Measurements from ENCODE around the gene USP13. TPM values are rescaled to one million over a fixed set of nuclear protein-coding genes. Genes with fewer than 3 reads are reported as not detected.
A peak's percentile ranks its signal among the peaks of the same experiment; 100 is the strongest.

Gene USP13
- total and polyA plus RNA-seq, 2 experiments from 2014 or later: 9.6 to 22.7 TPM

- TF ChIP-seq CTCF (conservative IDR thresholded peaks at IDR 0.05; ENCODE audit: low read depth in 2 of 2) (no peak), STAT1 (IDR thresholded peaks at IDR 0.05; ENCODE audit: unreplicated experiment) (no peak)
Observed at GRCh38 chr3:179671309-179671708, 18.5 kb downstream of the USP13 start (continued).

GRCh38 chr3:179671747-179672242 lies 19.0 kb downstream of the USP13 start:
- ATAC-seq: no peak
- no peaks in the 10 kb centered on the region; the same call in 2 of the 3 replicates for H3K36me3 Mint-ChIP-seq (ENCODE audit: low read depth)
- H3K9me2 ChIP-seq (ENCODE audit: insufficient read depth): no peaks in the 10 kb centered on the region; the same call in 1 of the 2 replicates
- no peak overlapping the region for H3K4me2 ChIP-seq
- H3K27ac ChIP-seq (ENCODE audit: low read depth): 0 out of 2 replicates have a peak overlapping the region, but pooled peaks have one; percentile 50
- peak overlapping the region; percentile 11; the same call in 1 of the 2 replicates for H3K27ac Mint-ChIP-seq
- H3K4me1 Mint-ChIP-seq: peaks cover 22% of the 10 kb centered on the region
- peaks cover 25% of the 10 kb centered on the region for H4K20me1 ChIP-seq (replicated peaks; ENCODE audit: insufficient read depth)
- no peak overlapping the region for H3K4me3 ChIP-seq
- H3K4me1 ChIP-seq (ENCODE audit: insufficient read depth): peaks cover 15% of the 10 kb centered on the region
- DNase-seq (ENCODE audit: low spot score): no peak
- no peak overlapping the region for H3K4me3 Mint-ChIP-seq
- no peak overlapping the region for H2AFZ ChIP-seq
- peaks cover 4% of the 10 kb centered on the region for H3K27me3 Mint-ChIP-seq (ENCODE audit: insufficient read depth, low read depth, poor library complexity)
- H3K79me2 ChIP-seq (replicated peaks; ENCODE audit: insufficient read depth): peaks cover 98% of the 10 kb centered on the region
- no peak for TF ChIP-seq NANOG (IDR thresholded peaks at IDR 0.05; ENCODE audit: borderline replicate concordance)
- no peaks in the 10 kb centered on the region for H3K9me3 Mint-ChIP-seq
- H3K27me3 ChIP-seq (ENCODE audit: insufficient read depth): no peaks in the 10 kb centered on the region
- H3F3A ChIP-seq (replicated peaks; ENCODE audit: low read depth): no peaks in the 10 kb centered on the region
- no peaks in the 10 kb centered on the region for H3K36me3 ChIP-seq (ENCODE audit: insufficient read depth)

GRCh38 chr3:179672918-179673317 lies 20.1 kb downstream of the USP13 start:
- H3K36me3 ChIP-seq (ENCODE audit: insufficient read depth): no peaks in the 10 kb centered on the region
- H3K27ac ChIP-seq (ENCODE audit: low read depth): 0 out of 2 replicates have a peak overlapping the region, but pooled peaks have one; percentile 50
- H3K4me2 ChIP-seq: peak overlapping the region; percentile 32
- Mint-ChIP-seq H3K27ac (no peak overlapping the region; the same call in 1 of the 2 replicates), H3K36me3 (ENCODE audit: low read depth) (no peaks in the 10 kb centered on the region; the same call in 2 of the 3 replicates), H3K27me3 (ENCODE audit: insufficient read depth, low read depth, poor library complexity) (peaks cover 3% of the 10 kb centered on the region), H3K9me3 (no peaks in the 10 kb centered on the region), H3K4me1 (peaks cover 19% of the 10 kb centered on the region), H3K4me3 (no peak overlapping the region)
- H3F3A ChIP-seq (replicated peaks; ENCODE audit: low read depth): no peaks in the 10 kb centered on the region
- H3K4me3 ChIP-seq: no peak overlapping the region
- 0 out of 3 replicates have a peak, but pooled peaks have one; percentile 25 for ATAC-seq
- peaks cover 16% of the 10 kb centered on the region; the same call in 1 of the 2 replicates for H4K20me1 ChIP-seq (replicated peaks; ENCODE audit: insufficient read depth)
- H3K9me2 ChIP-seq (ENCODE audit: insufficient read depth): no peaks in the 10 kb centered on the region; the same call in 1 of the 2 replicates
- peaks cover 12% of the 10 kb centered on the region for H3K4me1 ChIP-seq (ENCODE audit: insufficient read depth)
- no peak overlapping the region for H2AFZ ChIP-seq
- peaks cover 98% of the 10 kb centered on the region for H3K79me2 ChIP-seq (replicated peaks; ENCODE audit: insufficient read depth)
- DNase-seq (ENCODE audit: low spot score): no peak
- no peaks in the 10 kb centered on the region for H3K27me3 ChIP-seq (ENCODE audit: insufficient read depth)
- TF ChIP-seq JUNB (IDR thresholded peaks at IDR 0.05; ENCODE audit: unreplicated experiment) (no peak), ZNF462 (CRISPR knock-in tag; IDR thresholded peaks at IDR 0.05) (no peak), REST (IDR thresholded peaks at IDR 0.05; ENCODE audit: unreplicated experiment) (no peak), EZH2phosphoT487 (IDR thresholded peaks at IDR 0.05; ENCODE audit: unreplicated experiment) (no peak), STAT1 (IDR thresholded peaks at IDR 0.05; ENCODE audit: unreplicated experiment) (no peak), CREB1 (CRISPR knock-in tag; IDR thresholded peaks at IDR 0.05; ENCODE audit: low read depth) (no peak)
